Endothelial cell of umbilical vein (primary cell): ENCODE measurements around the gene PFKP. TPM values are rescaled to one million over a fixed set of nuclear protein-coding genes. Genes with fewer than 3 reads are reported as not detected.

Experiments
- BruUV-seq: library from RNA; stranded (reverse); fragments of 400-500 nt; replicated peaks from 2 replicates; lab custom pipeline; 2021; lab: Mats Ljungman, UMichigan
- CTCF ChIA-PET: fragments of 300-600, 350-600 bp; sonication (Branson Sonifier 250); formaldehyde crosslinking; loops from one replicate; lab custom pipeline; 2021; ENCODE audit warnings: antibody characterized with exemption, inconsistent platforms; lab: Charles Lee
- POLR2A ChIA-PET: fragments of 300-600, 350-600 bp; sonication (Branson Sonifier 250); formaldehyde crosslinking; loops from one replicate; lab custom pipeline; 2021; ENCODE audit warnings: antibody characterized with exemption, inconsistent platforms; lab: Charles Lee
- DNase-seq: peaks from one replicate; pipeline ENCODE4 v3.0.0-alpha.2; 2011; ENCODE audit warnings: low read depth, low spot score
- FAIRE-seq: peaks from 2 replicates; lab custom pipeline; 2011; peaks lifted over from hg19 to GRCh38; lab: Jason Lieb, UNC
- H2AFZ ChIP-seq: 2 replicates; pipeline ENCODE4 v1.6.0; 2012; ENCODE audit warnings: low read depth, low read length, control low read depth, inconsistent platforms
- H3K27ac ChIP-seq: 2 replicates; pipeline ENCODE4 v1.5.1; 2011; ENCODE audit warnings: low read depth, mild to moderate bottlenecking, control low read depth, low read length, moderate library complexity; ENCODE audit not compliant: insufficient read depth
- H3K27me3 ChIP-seq, 2 experiments: 2 replicates each; pipeline versions ENCODE4 v1.6.0 to v1.6.1; 2011; ENCODE audit warnings: low read length in 2 of 2, mixed read lengths in 1 of 2; ENCODE audit not compliant: control insufficient read depth in 2 of 2, insufficient read depth in 2 of 2
- H3K36me3 ChIP-seq, 2 experiments: 2 replicates in 1 of 2; 3 replicates in 1 of 2; pipeline ENCODE4 v1.5.1; 2011; ENCODE audit warnings: low read length in 2 of 2, mild to moderate bottlenecking in 1 of 2, moderate library complexity in 1 of 2; ENCODE audit not compliant: control insufficient read depth in 2 of 2, insufficient read depth in 2 of 2; ENCODE audit errors: extremely low read depth in 1 of 2
- H3K4me1 ChIP-seq: 3 replicates; pipeline ENCODE4 v1.5.1; 2011; ENCODE audit warnings: mild to moderate bottlenecking, low read length; ENCODE audit not compliant: control insufficient read depth, insufficient read depth; ENCODE audit errors: extremely low read depth
- H3K4me2 ChIP-seq: 2 replicates; pipeline ENCODE4 v1.6.1; 2011; ENCODE audit warnings: low read length, control low read depth, mixed read lengths; ENCODE audit not compliant: insufficient read depth
- H3K4me3 ChIP-seq, 3 experiments: fragments of 200-600 bp in 1 of 3; sonication (generic), shearing (Covaris generic) in 1 of 3; replicated peaks in 1 of 3; 2 replicates each; pipeline ENCODE4 v1.5.1; 2011 to 2016; ENCODE audit warnings: control low read depth in 3 of 3, low read length in 3 of 3, mild to moderate bottlenecking in 2 of 3, inconsistent platforms in 1 of 3, low read depth in 1 of 3, moderate library complexity in 1 of 3; ENCODE audit not compliant: insufficient read depth in 1 of 3
- H3K79me2 ChIP-seq: 2 replicates; pipeline ENCODE4 v1.6.0; 2012; ENCODE audit warnings: low read length, inconsistent platforms; ENCODE audit not compliant: control insufficient read depth, insufficient read depth
- H3K9ac ChIP-seq: replicated peaks from 2 replicates; pipeline ENCODE3; 2011; ENCODE audit warnings: low read length, control low read depth; ENCODE audit not compliant: insufficient read depth; ENCODE audit errors: extremely low read depth
- H3K9me1 ChIP-seq: replicated peaks from 3 replicates; pipeline ENCODE4 v1.6.0; 2011; ENCODE audit warnings: mild to moderate bottlenecking, low read length; ENCODE audit not compliant: control insufficient read depth, insufficient read depth; ENCODE audit errors: extremely low read depth
- H3K9me3 ChIP-seq: replicated peaks from 2 replicates; pipeline ENCODE4 v1.5.1; 2012; ENCODE audit warnings: low read length, inconsistent platforms; ENCODE audit not compliant: control insufficient read depth, insufficient read depth
- H4K20me1 ChIP-seq: replicated peaks from 2 replicates; pipeline ENCODE3; 2011; ENCODE audit warnings: mild to moderate bottlenecking, low read length; ENCODE audit not compliant: control insufficient read depth, insufficient read depth; ENCODE audit errors: extremely low read depth
- EZH2 ChIP-seq: IDR thresholded peaks from 2 replicates; pipeline ENCODE4 v1.6.1; 2012; ENCODE audit warnings: borderline replicate concordance, low read depth, mild to moderate bottlenecking, moderate library complexity, low read length, inconsistent platforms; ENCODE audit not compliant: severe bottlenecking
- FOS ChIP-seq: IDR thresholded peaks from 2 replicates; pipeline ENCODE4 v1.6.1; 2011; ENCODE audit warnings: mild to moderate bottlenecking, low read length, moderate library complexity, borderline replicate concordance; ENCODE audit not compliant: insufficient read depth
- GATA2 ChIP-seq: IDR thresholded peaks from 2 replicates; pipeline ENCODE4 v1.7.0; 2011; ENCODE audit warnings: low read depth, mild to moderate bottlenecking, moderate library complexity, mixed read lengths, low read length; ENCODE audit not compliant: insufficient read length, insufficient read depth
- JUN ChIP-seq: IDR thresholded peaks from 2 replicates; pipeline ENCODE4 v1.6.1; 2011; ENCODE audit warnings: borderline replicate concordance, low read depth; ENCODE audit not compliant: insufficient read length, insufficient read depth
- MYC ChIP-seq: IDR thresholded peaks from one replicate; pipeline ENCODE4 v1.6.1; 2011; ENCODE audit warnings: mild to moderate bottlenecking, low read depth, low read length
- POLR2A ChIP-seq: IDR thresholded peaks from 2 replicates; pipeline ENCODE4 v1.6.1; 2012; ENCODE audit warnings: low read depth, mild to moderate bottlenecking, control low read depth, low read length
- POLR2AphosphoS5 ChIP-seq: IDR thresholded peaks from 2 replicates; pipeline ENCODE4 v1.6.1; 2012; ENCODE audit warnings: low read depth, mild to moderate bottlenecking, control low read depth, low read length, moderate library complexity; ENCODE audit not compliant: insufficient read depth
- dilution Hi-C: fragments of 300-500 bp; cut with MboI; formaldehyde crosslinking; loops from one replicate; pipeline ENCODE4 v1.15.0; 2019; ENCODE audit warnings: low sequenced_read_pairs; ENCODE audit not compliant: extremely low pct_ligation_motif_present
- intact Hi-C: fragments of 100-400 bp; cut with micrococcal nuclease; formaldehyde crosslinking; loops from one replicate; pipeline ENCODE4 v1.10.0; 2022
- polyA plus RNA-seq, 4 experiments: library from polyadenylated mRNA; depleted of rRNA in 3 of 4; stranded (reverse) in 3 of 4; unstranded in 1 of 4; fragments of >200 nt; gene quantifications; 2 replicates each; pipeline versions ENCODE4 v1.2.1 to v1.2.3, GENCODE V29; 2011 to 2012; ENCODE audit warnings: missing spikeins in 1 of 4
- total RNA-seq: library from RNA; stranded (reverse); gene quantifications from 2 replicates; pipeline ENCODE4 v1.2.3, GENCODE V29; 2021
- TF ChIP-seq, protein P1 (sequence below): IDR thresholded peaks from 2 replicates; pipeline ENCODE4 v1.6.1; 2011; ENCODE audit not compliant: insufficient read depth, insufficient read length
- TF ChIP-seq, protein P2 (sequence below), 2 donors: IDR thresholded peaks; 1 replicate in 1 of 2; 2 replicates in 1 of 2; pipeline ENCODE4 v1.5.1; 2011; ENCODE audit warnings: low read length in 2 of 2, mild to moderate bottlenecking in 2 of 2, moderate library complexity in 2 of 2, control low read depth in 1 of 2, inconsistent platforms in 1 of 2, low read depth in 1 of 2; ENCODE audit not compliant: insufficient read depth in 1 of 2; ENCODE audit errors: extremely low read depth in 1 of 2

The PFKP gene
- total and polyA plus RNA-seq, 2 donors (not counting 3 experiments of a cell fraction or from before 2014, with no cell fraction given): 185 to 359 TPM

DNA sequence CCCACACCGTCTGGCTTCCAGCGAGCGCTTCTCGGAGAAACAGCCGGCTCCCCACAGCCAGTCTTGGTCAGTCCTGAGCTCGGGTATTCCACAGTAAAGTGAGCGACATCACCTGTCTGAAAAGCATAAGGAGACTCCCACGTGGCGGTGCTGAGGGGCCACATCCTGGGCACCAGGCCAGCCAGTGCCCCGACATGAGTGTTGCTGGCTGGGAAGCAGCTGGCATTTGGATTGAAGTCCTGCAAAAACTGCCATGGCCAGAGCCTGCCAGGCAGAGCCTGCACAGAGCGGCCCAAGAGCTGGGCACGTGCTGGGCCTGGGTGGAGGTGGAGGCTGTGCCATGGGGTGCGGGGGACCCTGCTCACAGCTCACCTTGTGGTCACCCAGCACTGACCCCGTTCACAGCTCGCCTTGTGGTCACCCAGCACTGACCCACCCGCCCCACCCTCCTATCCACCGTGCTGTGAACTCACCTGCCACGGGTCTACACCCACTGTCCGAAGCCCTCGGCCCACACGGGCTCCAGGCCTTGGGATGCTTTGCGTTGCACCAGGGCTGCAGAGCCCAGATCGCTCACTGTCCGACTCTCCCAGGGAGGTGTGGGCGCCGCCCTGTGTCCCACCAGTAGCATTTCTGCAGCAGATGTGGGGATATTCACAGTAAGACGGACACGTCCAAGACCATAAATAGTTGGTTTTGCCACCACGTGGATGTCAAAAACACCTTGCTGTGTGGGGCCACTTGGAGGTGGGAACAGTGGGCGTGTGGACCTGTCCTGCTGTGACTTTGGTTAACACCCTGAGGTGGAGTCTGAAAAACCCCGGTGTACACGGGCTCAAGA is 56.4 kb downstream of the PFKP start:
- no peak for DNase-seq
- peaks cover 20 to 53% of the 10 kb centered on the region in 2 experiments for H3K36me3 ChIP-seq
- H3K27me3 ChIP-seq: no peaks in the 10 kb centered on the region
- ChIA-PET POLR2A (no interaction called here), CTCF (interaction anchor here (1.6 kb wide), 1 partner anchor 12 kb away, joined by 3 read pairs; no protein-coding TSS in a partner anchor)
- no peak overlapping the region for H2AFZ ChIP-seq
- no peak overlapping the region for H3K4me3 ChIP-seq
- H3K9me1 ChIP-seq: no peaks in the 10 kb centered on the region
- H3K27ac ChIP-seq: no peak overlapping the region
- TF ChIP-seq, protein P1, sequence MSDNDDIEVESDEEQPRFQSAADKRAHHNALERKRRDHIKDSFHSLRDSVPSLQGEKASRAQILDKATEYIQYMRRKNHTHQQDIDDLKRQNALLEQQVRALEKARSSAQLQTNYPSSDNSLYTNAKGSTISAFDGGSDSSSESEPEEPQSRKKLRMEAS: no peak
- TF ChIP-seq GATA2 (no peak), POLR2AphosphoS5 (no peak), JUN (no peak), MYC (no peak), EZH2 (no peak), POLR2A (no peak), FOS (no peak)
- TF ChIP-seq, protein P2, sequence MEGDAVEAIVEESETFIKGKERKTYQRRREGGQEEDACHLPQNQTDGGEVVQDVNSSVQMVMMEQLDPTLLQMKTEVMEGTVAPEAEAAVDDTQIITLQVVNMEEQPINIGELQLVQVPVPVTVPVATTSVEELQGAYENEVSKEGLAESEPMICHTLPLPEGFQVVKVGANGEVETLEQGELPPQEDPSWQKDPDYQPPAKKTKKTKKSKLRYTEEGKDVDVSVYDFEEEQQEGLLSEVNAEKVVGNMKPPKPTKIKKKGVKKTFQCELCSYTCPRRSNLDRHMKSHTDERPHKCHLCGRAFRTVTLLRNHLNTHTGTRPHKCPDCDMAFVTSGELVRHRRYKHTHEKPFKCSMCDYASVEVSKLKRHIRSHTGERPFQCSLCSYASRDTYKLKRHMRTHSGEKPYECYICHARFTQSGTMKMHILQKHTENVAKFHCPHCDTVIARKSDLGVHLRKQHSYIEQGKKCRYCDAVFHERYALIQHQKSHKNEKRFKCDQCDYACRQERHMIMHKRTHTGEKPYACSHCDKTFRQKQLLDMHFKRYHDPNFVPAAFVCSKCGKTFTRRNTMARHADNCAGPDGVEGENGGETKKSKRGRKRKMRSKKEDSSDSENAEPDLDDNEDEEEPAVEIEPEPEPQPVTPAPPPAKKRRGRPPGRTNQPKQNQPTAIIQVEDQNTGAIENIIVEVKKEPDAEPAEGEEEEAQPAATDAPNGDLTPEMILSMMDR (IDR thresholded peaks at IDR 0.05; ENCODE audit: extremely low read depth in 1 of 2, insufficient read depth in 1 of 2, low read depth in 1 of 2, low read length in 2 of 2): no peak
- H3K4me2 ChIP-seq: no peak overlapping the region
- peaks cover 4% of the 10 kb centered on the region for H3K4me1 ChIP-seq
- dilution Hi-C loops (no loop called here), intact Hi-C loops (no loop called here)
- H4K20me1 ChIP-seq: no peaks in the 10 kb centered on the region
- H3K79me2 ChIP-seq: peaks cover 23% of the 10 kb centered on the region
- H3K9ac ChIP-seq: no peak overlapping the region
- H3K9me3 ChIP-seq: no peaks in the 10 kb centered on the region
- FAIRE-seq: no peak
- BruUV-seq: no TSS peak
